GM21423 (cell line): Measurements from ENCODE around the gene EIF4G3.
"Not testable (repeated sequence)": the region's sequence is repeated elsewhere in the genome, so short reads cannot be mapped to it uniquely, and the experiment has no call there.

Source experiments
- ATAC-seq: cut with Tn5 transposase; IDR thresholded peaks from one replicate; pipeline ENCODE4 v1.9.1; 2021; ENCODE audit warnings: mild to moderate bottlenecking, moderate library complexity; ENCODE audit not compliant: unreplicated experiment

EIF4G3 gene

GRCh38 chr1:21037091-21037490, 139.6 kb downstream of the EIF4G3 start:
- no peak for ATAC-seq

GRCh38 chr1:21035794-21036193, 140.9 kb downstream of the EIF4G3 start:
- no peak for ATAC-seq

- ATAC-seq, result no peak
Observed at GRCh38 chr1:21034725-21035628, 141.7 kb downstream of the EIF4G3 start.

- no peak for ATAC-seq
Observed at GRCh38 chr1:21032741-21033140, 144.0 kb downstream of the EIF4G3 start.

GRCh38 chr1:21030181-21030580, 146.5 kb downstream of the EIF4G3 start:
- ATAC-seq, result no peak

- no peak for ATAC-seq
Observed at GRCh38 chr1:21028520-21029145, 148.1 kb downstream of the EIF4G3 start.

- ATAC-seq, result no peak
Observed at GRCh38 chr1:21027805-21028204, 148.9 kb downstream of the EIF4G3 start.

- no peak for ATAC-seq
Observed at GRCh38 chr1:21024918-21025317, 151.8 kb downstream of the EIF4G3 start.

GRCh38 chr1:21024136-21024896, 152.4 kb downstream of the EIF4G3 start:
- ATAC-seq, result not testable (repeated sequence)

- peak; percentile 90 for ATAC-seq
Observed at GRCh38 chr1:21022279-21023040, 154.2 kb downstream of the EIF4G3 start.

- no peak for ATAC-seq
Observed at GRCh38 chr1:21021311-21021710, 155.4 kb downstream of the EIF4G3 start.

- ATAC-seq, result no peak
Observed at GRCh38 chr1:21020151-21020550, 156.5 kb downstream of the EIF4G3 start.

- ATAC-seq, result no peak
Observed at GRCh38 chr1:21018673-21019072, 158.0 kb downstream of the EIF4G3 start.

- no peak for ATAC-seq
Observed at GRCh38 chr1:21013510-21013909, 163.2 kb downstream of the EIF4G3 start.

- no peak for ATAC-seq
Observed at GRCh38 chr1:21012937-21013336, 163.8 kb downstream of the EIF4G3 start.

GRCh38 chr1:21007876-21008275, 168.8 kb downstream of the EIF4G3 start:
- ATAC-seq, result no peak

- ATAC-seq, result no peak
Observed at GRCh38 chr1:21005466-21006239, 171.0 kb downstream of the EIF4G3 start.

GRCh38 chr1:21003281-21004045, 173.2 kb downstream of the EIF4G3 start:
- no peak for ATAC-seq

- ATAC-seq, result no peak
Observed at GRCh38 chr1:21001042-21001441, 175.7 kb downstream of the EIF4G3 start.
